Measurements from ENCODE around the gene LENG1.

DNA sequence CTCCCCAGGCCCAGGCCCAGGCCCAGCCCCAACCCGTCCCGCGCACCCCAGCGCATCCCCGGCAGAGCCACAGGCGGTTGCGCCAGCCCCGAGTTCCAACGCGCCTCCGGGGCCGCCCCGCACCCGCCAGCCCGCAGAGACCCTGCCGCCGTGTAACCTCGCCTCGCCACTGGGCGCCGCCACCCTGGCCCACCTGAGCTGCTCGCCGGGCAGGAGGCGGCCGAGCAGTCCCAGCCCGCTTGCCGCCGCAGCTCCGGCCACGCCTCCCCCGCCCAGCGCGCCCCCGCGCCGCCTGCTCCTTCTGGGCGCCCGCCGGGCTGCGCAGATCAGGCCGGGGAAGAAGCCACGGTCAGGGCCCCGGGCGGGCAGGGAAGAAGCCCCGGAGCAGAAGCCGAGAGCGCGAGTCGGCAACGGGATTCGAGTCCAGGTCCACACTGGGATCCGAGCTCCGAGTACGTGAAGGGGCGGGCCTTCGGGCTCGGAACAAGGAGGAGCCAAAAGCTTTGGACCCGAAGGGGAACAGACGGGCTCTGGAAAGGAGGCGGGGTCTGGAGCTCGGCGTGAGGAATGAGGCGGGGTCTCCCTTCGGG, 29.7 kb upstream of the LENG1 start, which contains the start of gene MBOAT7:
- TF ChIP-seq, protein P1, sequence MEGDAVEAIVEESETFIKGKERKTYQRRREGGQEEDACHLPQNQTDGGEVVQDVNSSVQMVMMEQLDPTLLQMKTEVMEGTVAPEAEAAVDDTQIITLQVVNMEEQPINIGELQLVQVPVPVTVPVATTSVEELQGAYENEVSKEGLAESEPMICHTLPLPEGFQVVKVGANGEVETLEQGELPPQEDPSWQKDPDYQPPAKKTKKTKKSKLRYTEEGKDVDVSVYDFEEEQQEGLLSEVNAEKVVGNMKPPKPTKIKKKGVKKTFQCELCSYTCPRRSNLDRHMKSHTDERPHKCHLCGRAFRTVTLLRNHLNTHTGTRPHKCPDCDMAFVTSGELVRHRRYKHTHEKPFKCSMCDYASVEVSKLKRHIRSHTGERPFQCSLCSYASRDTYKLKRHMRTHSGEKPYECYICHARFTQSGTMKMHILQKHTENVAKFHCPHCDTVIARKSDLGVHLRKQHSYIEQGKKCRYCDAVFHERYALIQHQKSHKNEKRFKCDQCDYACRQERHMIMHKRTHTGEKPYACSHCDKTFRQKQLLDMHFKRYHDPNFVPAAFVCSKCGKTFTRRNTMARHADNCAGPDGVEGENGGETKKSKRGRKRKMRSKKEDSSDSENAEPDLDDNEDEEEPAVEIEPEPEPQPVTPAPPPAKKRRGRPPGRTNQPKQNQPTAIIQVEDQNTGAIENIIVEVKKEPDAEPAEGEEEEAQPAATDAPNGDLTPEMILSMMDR (IDR thresholded peaks at IDR 0.05 in 2 of 3, conservative IDR thresholded peaks at IDR 0.05 in 1 of 3; ENCODE audit: borderline replicate concordance in 1 of 3, insufficient read depth in 1 of 3, low read depth in 2 of 3, low read length in 2 of 3): peak in 1 of 3 experiments; percentile 13; a peak in 1 of 6 replicates
- peak; percentile 81 for TF ChIP-seq POLR2AphosphoS5 (IDR thresholded peaks at IDR 0.05; ENCODE audit: low read depth, low read length)
- TF ChIP-seq, protein P2, sequence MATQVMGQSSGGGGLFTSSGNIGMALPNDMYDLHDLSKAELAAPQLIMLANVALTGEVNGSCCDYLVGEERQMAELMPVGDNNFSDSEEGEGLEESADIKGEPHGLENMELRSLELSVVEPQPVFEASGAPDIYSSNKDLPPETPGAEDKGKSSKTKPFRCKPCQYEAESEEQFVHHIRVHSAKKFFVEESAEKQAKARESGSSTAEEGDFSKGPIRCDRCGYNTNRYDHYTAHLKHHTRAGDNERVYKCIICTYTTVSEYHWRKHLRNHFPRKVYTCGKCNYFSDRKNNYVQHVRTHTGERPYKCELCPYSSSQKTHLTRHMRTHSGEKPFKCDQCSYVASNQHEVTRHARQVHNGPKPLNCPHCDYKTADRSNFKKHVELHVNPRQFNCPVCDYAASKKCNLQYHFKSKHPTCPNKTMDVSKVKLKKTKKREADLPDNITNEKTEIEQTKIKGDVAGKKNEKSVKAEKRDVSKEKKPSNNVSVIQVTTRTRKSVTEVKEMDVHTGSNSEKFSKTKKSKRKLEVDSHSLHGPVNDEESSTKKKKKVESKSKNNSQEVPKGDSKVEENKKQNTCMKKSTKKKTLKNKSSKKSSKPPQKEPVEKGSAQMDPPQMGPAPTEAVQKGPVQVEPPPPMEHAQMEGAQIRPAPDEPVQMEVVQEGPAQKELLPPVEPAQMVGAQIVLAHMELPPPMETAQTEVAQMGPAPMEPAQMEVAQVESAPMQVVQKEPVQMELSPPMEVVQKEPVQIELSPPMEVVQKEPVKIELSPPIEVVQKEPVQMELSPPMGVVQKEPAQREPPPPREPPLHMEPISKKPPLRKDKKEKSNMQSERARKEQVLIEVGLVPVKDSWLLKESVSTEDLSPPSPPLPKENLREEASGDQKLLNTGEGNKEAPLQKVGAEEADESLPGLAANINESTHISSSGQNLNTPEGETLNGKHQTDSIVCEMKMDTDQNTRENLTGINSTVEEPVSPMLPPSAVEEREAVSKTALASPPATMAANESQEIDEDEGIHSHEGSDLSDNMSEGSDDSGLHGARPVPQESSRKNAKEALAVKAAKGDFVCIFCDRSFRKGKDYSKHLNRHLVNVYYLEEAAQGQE (IDR thresholded peaks at IDR 0.05; ENCODE audit: low read depth): no peak
- no peak for TF ChIP-seq CEBPB (IDR thresholded peaks at IDR 0.05; ENCODE audit: low read depth)
- TF ChIP-seq SIN3A (IDR thresholded peaks at IDR 0.05; ENCODE audit: low read depth): no peak
- peak; percentile 48; the same call in 1 of the 2 replicates for TF ChIP-seq EGR1 (IDR thresholded peaks at IDR 0.05; ENCODE audit: low read depth)
- TF ChIP-seq, protein P3, sequence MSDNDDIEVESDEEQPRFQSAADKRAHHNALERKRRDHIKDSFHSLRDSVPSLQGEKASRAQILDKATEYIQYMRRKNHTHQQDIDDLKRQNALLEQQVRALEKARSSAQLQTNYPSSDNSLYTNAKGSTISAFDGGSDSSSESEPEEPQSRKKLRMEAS (IDR thresholded peaks at IDR 0.05): no peak
- no peak for TF ChIP-seq ZNF274 (IDR thresholded peaks at IDR 0.05; ENCODE audit: low read depth, low read length)

All from HCT116 (cell line).